HUES48 (cell line): Measurements from ENCODE around the gene RUNX3.

ENCODE experiments used
- H3K27ac ChIP-seq: one replicate; pipeline ENCODE4 v1.7.0; 2013; ENCODE audit warnings: low read depth, low read length, inconsistent platforms
- H3K27me3 ChIP-seq: 2 replicates; pipeline ENCODE4 v1.6.1; 2013; ENCODE audit warnings: mild to moderate bottlenecking, low read length; ENCODE audit not compliant: control insufficient read depth, insufficient read depth
- H3K36me3 ChIP-seq: 2 replicates; pipeline ENCODE4 v1.6.1; 2013; ENCODE audit warnings: low read length; ENCODE audit not compliant: control insufficient read depth, insufficient read depth
- H3K4me1 ChIP-seq: 2 replicates; pipeline ENCODE4 v1.6.1; 2013; ENCODE audit warnings: mild to moderate bottlenecking, low read length; ENCODE audit not compliant: control insufficient read depth, insufficient read depth
- H3K4me3 ChIP-seq: 2 replicates; pipeline ENCODE4 v1.5.1; 2013; ENCODE audit warnings: mild to moderate bottlenecking, low read depth, low read length
- H3K9ac ChIP-seq: 2 replicates; pipeline ENCODE4 v1.6.1; 2013; ENCODE audit warnings: mild to moderate bottlenecking, low read depth, low read length, moderate library complexity
- H3K9me3 ChIP-seq: 2 replicates; pipeline ENCODE4 v1.6.1; 2013; ENCODE audit warnings: low read length; ENCODE audit not compliant: control insufficient read depth, insufficient read depth

RUNX3 gene

GRCh38 chr1:24860841-24861240, 69.2 kb downstream of the RUNX3 start:
- peaks cover 14% of the 10 kb centered on the region; the same call in 1 of the 2 replicates for H3K4me1 ChIP-seq
- H3K9me3 ChIP-seq: no peaks in the 10 kb centered on the region
- no peaks in the 10 kb centered on the region for H3K36me3 ChIP-seq
- no peak overlapping the region for H3K27ac ChIP-seq
- H3K27me3 ChIP-seq: no peaks in the 10 kb centered on the region
- H3K9ac ChIP-seq: no peak overlapping the region
- no peak overlapping the region for H3K4me3 ChIP-seq

DNA sequence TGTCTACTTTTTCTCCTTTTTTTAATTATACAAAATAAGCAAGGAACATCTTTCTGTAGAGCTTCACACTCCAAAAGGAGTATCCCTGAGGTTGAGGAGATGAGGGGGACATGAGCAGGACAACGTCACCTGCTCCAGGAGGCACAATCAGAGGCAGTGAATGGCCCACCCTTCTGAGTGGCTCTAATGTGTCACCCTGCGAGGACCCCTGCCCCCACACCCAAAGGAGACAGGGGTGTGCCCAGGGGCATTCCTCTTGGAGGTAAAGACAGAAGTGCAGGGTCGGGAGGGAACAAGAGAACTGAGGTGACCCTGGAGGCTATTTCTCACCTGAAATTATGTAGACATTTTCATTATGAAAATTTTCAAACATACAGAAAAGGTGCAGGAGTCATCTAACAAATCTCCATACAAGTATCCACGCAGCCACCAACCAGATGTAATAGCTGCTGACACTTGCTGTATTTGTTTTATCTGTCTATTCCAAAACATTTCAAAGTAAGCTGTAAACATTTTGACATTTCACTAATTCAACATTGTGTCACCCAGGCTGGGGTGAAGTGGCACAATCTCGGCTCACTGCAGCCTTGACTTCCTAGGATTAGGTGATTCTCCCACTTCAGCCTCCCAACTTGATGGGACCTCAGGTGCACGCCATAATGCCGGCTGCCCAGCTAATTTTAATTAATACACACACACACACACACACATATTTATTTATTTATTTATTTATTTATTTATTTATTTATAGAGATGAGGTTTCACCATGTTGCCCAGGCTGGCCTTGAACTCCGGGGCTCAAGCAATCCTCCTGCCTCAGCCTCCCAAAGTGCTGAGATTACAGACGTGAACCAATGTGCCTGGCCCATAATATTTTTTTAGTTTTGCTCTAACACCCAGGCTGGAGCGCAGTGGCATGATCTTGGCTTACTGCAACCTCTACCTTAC, 70.7 kb downstream of the RUNX3 start:
- peaks cover 10% of the 10 kb centered on the region; the same call in 1 of the 2 replicates for H3K4me1 ChIP-seq
- no peak overlapping the region for H3K4me3 ChIP-seq
- no peaks in the 10 kb centered on the region for H3K36me3 ChIP-seq
- no peak overlapping the region for H3K9ac ChIP-seq
- no peaks in the 10 kb centered on the region for H3K9me3 ChIP-seq
- H3K27me3 ChIP-seq: no peaks in the 10 kb centered on the region
- H3K27ac ChIP-seq: no peak overlapping the region

DNA sequence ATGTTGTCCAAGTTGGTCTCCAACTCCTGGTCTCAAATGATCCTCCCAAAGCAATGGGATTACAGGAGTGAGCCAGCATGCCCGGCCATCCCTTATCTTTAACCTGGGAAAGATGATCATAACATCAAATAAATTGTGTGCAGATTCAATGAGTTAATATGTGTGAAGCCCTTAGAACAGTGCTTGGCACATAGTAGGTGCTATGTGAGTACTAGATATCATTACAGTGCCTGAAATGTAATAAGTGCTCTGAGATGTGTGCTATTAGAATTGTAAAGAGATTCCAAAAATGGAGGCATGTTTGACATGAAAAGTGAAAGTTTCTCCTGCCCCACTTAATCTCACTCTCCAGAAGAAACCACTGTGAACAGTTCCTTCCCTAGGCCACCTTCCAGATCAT, 71.8 kb downstream of the RUNX3 start:
- no peak overlapping the region for H3K9ac ChIP-seq
- H3K36me3 ChIP-seq: no peaks in the 10 kb centered on the region
- no peaks in the 10 kb centered on the region for H3K27me3 ChIP-seq
- no peaks in the 10 kb centered on the region for H3K9me3 ChIP-seq
- H3K4me1 ChIP-seq: 0 out of 2 replicates have a peak, but pooled peaks cover 8% of the 10 kb centered on the region
- H3K27ac ChIP-seq: no peak overlapping the region
- H3K4me3 ChIP-seq: no peak overlapping the region

DNA sequence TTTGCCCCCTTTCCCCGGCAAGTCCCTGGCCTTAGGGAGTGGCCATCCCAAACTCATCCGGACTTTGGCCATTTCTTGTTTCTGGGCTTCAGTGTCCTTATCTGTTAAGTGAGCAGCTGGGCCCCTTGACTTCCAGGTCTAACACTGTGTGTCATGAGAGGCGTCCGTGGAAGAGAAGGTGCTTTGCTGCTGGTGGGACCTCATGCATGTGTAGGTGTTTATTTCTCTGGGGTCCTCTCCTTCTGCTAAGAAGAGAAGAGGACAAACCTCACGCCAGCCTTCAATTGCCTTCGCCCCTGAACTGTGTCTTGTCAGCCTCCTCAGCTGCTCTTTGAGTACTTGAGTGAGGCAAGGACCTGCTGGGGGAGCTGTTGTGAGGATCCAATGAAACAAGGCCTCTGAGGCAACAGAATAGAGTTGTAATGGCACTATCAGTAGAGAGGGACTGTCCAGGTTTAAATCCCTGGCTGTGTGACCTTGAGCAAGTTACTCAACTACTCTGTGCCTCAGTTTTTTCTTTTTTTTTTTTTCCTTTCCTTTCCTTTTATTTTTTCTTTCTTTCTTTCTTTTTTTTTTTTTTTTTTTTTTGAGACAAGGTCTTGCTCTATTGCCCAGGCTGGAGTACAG, 72.5 kb downstream of the RUNX3 start:
- Histone ChIP-seq H3K9me3 (no peaks in the 10 kb centered on the region), H3K4me1 (0 out of 2 replicates have a peak, but pooled peaks cover 7% of the 10 kb centered on the region), H3K27ac (no peak overlapping the region), H3K9ac (no peak overlapping the region), H3K4me3 (no peak overlapping the region), H3K27me3 (no peaks in the 10 kb centered on the region), H3K36me3 (no peaks in the 10 kb centered on the region)

DNA sequence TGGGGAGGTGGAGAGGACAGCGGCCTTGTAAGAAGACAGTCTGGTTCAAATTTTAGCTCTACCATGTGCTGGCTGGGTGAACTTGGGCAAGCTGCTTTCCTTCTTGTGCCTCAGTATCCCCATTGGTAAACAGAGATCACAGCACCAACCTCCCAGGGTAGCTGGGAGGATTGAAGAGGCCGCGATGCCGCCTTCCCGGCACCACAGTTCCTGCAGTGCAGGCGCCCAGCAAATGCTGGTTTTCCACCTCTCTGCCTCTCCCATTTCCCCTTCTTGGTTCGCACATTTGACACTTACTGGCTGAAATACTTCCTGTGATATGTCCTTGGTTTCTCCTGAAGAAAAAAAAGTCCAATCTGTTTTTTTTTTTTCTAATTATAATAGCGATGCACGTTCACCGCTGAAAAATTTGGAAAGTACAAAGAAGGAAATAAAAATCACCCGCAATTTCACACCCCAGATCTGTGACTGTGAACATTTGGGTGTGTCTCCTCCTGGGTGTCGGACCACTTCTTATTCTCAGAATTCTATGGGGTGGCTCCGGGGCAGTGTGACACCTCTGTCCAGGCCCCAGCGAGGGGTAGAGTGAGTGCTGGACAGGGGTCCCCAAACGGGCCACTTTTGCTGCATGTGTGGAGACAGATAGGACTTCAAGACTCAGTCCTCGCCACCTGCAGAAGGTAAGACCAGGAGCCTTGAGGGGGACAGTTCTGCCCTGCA, 73.1 kb downstream of the RUNX3 start:
- 0 out of 2 replicates have a peak, but pooled peaks cover under 1% of the 10 kb centered on the region for H3K4me1 ChIP-seq
- no peaks in the 10 kb centered on the region for H3K27me3 ChIP-seq
- no peak overlapping the region for H3K4me3 ChIP-seq
- H3K9ac ChIP-seq: no peak overlapping the region
- no peaks in the 10 kb centered on the region for H3K36me3 ChIP-seq
- no peak overlapping the region for H3K27ac ChIP-seq
- H3K9me3 ChIP-seq: no peaks in the 10 kb centered on the region

- Histone ChIP-seq H3K9me3 (no peaks in the 10 kb centered on the region), H3K27ac (no peak overlapping the region), H3K9ac (no peak overlapping the region), H3K27me3 (no peaks in the 10 kb centered on the region), H3K4me3 (no peak overlapping the region), H3K36me3 (no peaks in the 10 kb centered on the region), H3K4me1 (no peaks in the 10 kb centered on the region)
Measured at GRCh38 chr1:24855474-24855873, 74.6 kb downstream of the RUNX3 start.

GRCh38 chr1:24853649-24854048, 76.4 kb downstream of the RUNX3 start:
- H3K27ac ChIP-seq: no peak overlapping the region

DNA sequence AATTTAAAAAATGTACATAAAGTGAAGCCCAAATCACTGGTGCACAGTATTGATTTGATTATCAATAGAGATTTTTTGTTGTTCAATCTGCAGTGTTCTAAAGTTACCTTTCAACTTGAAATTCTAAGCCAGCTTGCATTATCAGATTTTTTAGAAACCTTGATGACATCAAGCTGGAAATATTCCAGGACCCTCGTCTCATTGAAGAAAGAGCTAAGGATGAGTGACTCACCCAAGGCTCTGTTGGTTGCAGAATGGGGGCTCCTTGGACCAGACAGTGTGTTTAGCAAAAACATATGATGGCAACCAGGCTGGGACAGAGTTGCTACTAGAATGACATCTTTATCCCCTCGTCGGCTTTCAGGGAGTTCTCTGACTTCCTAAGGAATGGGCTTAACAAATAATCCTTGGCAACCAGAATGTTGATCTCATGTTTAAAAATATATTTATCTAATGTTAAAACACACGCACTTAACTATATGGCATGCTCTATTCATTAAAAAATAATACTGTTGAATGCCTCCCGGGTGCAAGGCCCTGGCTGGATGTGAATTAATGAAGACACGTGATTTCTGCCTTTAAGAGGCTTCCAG, 79.7 kb downstream of the RUNX3 start:
- no peaks in the 10 kb centered on the region; the same call in 1 of the 2 replicates for H3K36me3 ChIP-seq
- peaks cover 3% of the 10 kb centered on the region; the same call in 1 of the 2 replicates for H3K4me1 ChIP-seq
- no peak overlapping the region for H3K27ac ChIP-seq
- no peak overlapping the region for H3K4me3 ChIP-seq
- no peak overlapping the region for H3K9ac ChIP-seq
- H3K27me3 ChIP-seq: peaks cover 14% of the 10 kb centered on the region
- no peaks in the 10 kb centered on the region for H3K9me3 ChIP-seq

More at GRCh38 chr1:24853649-24854048, 76.4 kb downstream of the RUNX3 start:
- Histone ChIP-seq H3K4me1 (peaks cover 3% of the 10 kb centered on the region; the same call in 1 of the 2 replicates), H3K4me3 (no peak overlapping the region), H3K9ac (no peak overlapping the region), H3K27me3 (peaks cover 13% of the 10 kb centered on the region), H3K36me3 (no peaks in the 10 kb centered on the region), H3K9me3 (no peaks in the 10 kb centered on the region)

DNA sequence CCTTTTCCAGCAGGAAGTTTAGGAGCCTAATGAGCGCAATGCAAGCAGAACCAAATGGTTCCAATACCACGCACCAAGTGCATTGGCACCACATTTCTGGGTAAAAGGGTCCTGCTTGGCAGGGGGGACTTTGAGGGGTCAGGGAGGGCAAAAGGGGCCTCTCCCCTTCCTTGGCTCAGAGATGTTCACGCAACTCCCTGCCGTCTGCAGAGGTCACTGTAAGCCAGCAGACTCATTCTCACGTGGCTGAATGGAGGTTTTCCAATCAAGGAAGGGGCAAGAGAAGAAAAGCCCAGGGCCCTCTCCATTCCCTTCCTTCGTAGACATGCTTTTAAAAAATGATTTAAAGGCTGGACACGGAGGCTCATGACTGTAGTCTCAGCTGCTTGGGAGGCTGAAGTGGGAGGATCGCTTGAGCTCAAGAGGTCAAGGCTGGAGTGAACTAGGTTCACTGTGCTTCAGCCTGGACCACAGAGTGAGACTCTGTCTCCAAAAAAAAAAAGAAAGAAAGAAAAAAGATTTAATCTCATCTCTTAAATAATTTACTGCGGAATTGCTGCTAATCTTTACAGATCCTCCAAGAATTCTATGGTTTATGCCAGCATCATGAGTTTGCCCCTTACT, 80.3 kb downstream of the RUNX3 start:
- Histone ChIP-seq H3K9me3 (no peaks in the 10 kb centered on the region), H3K4me3 (no peak overlapping the region), H3K9ac (no peak overlapping the region), H3K4me1 (peaks cover 3% of the 10 kb centered on the region; the same call in 1 of the 2 replicates), H3K36me3 (peaks cover 4% of the 10 kb centered on the region; the same call in 1 of the 2 replicates), H3K27ac (no peak overlapping the region), H3K27me3 (peaks cover 14% of the 10 kb centered on the region)
